Retina (tissue), 1 donor: Measurements from ENCODE around the gene NKTR.

Experiments
- DNase-seq: peaks from one replicate; pipeline ENCODE4 v3.0.0-alpha.2; 2016

The NKTR gene

DNA sequence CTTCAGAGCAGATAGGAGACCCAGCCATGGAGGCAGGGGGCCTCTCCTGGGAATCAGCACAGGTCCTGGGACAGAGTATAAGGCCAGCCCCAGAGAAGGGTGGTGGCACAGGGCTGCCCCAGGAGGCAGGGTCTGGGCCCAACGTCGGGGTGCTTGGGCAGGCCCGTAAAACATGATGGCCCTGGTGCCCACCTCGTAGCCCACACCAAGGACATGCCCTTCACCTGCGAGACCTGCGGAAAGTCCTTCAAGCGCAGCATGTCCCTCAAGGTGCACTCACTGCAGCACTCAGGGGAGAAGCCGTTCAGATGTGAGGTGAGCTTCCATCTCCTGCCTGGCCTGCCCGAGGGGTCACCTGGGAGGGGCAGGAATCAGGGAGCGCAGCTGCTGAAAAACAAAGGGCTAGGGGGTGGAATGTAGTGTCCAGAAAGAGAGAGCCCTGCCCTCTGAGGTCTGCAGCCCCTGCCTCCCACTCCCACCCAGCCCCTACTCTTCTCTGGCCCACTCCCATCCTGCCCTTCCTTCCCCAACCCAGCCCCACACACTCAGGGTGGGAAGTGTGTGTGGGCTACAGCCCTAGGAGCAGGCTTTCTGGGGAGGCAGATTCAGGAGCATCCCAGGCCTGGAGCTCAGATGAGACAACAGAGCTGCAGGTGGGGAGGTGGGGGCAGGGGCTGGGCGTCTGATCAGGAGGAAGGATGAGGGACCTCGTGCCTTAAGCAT, 62.5 kb downstream of the NKTR start:
- DNase-seq = no peak

DNA sequence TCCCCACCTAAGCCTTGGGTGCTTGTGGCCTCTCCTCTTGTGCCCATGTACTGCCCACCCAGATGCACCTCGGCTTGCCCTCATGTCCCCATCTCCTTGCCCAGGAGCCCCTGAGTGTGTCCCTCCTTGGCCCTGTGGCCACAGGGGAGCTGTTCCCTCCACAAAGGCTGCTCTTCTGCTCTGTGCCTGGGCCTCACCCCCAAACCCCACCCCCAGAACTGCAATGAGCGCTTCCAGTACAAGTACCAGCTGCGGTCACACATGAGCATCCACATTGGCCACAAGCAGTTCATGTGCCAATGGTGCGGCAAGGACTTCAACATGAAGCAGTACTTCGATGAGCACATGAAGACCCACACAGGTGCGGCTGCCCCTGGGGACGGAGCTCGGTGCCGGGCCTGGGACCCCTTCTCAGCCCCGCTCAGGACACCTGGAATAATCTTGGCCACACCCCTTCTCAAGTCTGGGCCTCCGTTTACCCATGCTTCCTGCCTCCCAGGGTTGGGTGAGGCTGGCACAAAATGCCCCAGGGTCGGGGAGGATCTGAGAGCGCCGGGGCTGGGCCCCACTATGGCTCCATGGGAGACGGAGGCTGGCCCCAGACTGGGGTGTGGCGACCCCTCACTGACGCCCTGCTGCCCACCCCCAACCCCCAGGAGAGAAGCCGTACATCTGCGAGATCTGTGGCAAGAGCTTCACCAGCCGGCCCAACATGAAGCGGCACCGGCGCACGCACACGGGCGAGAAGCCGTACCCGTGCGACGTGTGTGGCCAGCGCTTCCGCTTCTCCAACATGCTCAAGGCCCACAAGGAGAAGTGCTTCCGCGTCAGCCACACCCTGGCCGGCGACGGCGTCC, 63.3 kb downstream of the NKTR start:
- no peak for DNase-seq

DNA sequence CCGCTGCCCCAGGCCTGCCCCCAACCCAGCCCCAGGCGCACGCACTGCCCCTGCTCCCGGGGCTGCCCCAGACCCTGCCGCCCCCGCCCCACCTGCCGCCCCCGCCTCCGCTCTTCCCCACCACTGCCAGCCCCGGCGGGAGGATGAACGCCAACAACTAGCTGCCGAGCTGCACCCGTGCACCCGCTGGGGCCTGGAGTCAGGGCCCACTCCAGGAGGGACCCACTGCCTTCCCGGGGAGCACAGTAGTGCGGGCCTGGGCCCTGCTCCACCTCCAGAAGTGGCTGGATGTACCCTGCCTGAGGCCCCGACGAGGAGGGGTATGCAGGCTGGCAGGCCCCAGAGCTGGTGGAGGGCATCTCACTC, 63.9 kb downstream of the NKTR start:
- DNase-seq = no peak

DNA sequence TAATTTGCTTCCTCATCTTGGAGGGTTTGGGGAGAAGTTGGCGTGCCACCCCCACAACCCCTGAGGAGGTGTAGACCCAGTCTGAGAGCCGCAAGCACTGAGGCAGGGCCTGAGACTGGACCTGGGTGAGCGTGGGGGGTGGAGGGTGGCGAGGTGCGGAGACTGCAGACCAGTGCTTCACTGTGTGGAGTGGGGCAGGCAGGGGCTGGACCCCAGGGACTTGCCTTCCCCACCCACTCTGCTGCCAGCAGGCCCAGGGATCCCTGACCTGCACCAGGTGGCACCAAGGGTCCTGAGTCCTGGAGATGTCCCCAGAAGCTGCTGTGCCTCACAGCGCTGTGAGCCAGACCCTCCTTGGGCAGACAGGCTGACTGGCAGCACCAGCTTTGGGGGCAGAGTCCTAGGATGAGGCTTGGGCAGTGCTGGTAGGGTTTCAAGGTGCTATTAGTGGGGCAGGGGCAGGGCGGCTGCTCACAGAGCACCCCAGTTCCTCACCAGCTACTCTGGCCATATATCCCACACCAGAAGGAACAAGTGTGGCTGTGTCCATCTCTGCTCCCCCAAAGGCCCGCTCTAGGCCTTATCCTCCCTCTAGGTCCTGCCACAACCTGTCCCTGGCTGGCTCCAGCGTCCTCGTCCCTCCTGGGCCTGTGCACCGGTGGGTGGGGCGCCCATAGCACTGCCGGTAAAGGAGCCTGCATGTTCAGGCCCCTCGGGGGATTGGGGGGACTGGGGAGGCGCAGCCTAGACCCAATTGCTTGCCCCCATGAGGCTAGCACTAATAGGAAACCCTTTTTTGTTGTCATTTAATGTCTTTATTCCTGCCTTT, 64.8 kb downstream of the NKTR start:
- DNase-seq = no peak

DNA sequence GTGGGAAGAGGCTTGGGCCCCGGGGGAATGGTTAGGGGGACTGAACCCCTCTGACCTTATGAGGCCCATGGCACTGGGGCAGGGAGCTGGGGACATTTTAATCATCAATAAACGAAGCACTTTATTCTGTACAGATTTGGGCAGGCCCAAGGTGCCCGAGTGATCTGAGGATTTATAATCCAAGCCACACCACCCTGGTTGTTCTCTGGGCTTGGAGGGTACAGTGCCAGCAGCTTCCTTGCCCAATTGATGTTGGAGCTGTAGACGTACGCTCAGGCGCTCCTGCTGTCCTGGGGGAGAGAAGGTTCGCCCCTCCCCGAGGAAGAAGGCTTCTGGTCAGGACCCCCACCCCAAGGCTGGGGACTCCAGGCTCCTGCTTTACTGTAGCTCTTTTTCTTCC, 65.5 kb downstream of the NKTR start:
- DNase-seq = no peak

DNA sequence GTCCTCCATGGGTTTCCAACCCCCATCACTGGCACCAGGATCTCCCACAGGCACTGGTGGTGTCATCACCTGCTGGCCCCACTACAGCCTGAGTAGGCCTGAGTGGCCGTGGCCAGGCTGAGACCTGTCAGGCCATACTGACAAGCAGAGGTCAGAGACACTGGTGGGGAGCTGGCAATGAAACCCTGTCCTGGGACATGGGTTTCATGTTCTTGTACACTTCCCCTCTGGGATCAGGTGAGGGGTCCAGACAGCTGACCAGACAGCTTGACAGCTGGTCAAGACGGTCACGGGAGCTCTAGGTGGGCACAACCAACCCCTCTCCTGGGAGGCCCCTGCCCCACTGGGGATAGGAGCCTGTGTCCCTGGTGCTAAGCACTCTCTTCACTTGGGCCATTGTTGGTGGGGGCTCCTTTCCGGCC, 66.1 kb downstream of the NKTR start:
- no peak for DNase-seq

DNA sequence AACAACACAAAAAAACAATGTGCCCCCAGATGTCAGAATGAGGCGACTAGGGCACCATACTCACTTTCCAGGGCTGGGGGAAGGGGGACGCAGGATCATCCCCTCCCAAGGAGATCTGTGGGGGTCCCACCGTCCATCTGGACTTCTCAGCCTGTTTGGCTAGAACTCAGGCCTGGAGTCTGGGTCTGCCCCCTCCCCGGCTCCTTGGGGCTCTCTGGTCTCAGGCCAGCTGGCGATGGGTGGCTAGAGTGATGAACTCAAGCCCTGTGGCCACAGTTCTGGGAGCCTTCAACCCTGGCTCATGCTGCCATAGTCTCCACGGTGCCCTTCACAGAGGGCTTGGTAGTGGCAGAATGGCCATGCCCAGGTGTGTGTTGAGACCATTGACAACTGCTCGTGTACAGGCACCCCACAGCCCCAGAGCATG, 66.6 kb downstream of the NKTR start:
- DNase-seq = no peak

DNA sequence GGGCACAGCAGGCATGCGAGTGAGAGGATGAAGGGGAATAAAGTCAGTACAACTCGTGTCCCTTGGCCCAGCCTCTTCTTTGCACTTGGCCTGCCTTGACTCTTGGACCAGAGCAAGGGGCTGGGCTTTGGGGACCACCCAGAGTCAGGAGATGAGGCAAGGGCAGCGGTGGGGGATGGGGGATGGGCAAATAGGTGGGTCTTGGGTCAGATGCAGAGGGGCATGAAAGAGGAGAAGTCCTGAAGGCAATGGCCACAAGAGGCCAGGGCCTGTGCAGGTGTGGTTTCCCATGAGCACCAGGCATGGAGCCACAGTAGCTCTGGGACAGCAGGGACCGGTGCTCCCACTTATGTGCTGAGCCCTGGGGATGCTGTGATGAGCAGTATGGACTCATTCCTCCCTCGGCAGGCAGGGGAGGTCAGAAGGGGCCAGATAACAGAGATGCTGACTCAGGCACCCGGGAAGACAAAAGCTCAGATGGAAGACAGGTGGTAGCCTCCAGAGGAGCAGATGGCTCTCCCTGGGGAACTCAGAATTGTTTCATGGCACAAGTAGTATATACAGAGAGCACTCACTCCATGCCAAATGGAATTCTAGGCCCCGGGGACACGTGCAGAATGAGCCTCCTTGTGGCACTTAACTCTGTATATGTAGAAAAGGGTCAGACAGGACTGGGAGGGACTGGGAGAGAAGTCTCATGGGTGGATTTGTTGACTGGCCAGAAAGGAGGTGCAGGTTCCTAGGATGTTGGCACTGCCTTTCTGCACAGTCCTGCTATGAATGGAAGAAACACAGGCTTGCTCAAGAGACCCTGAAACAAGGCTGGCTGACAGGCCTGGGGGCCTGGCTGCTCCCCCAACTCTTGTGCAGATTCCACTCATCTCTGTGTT, 67.3 kb downstream of the NKTR start:
- no peak for DNase-seq

DNA sequence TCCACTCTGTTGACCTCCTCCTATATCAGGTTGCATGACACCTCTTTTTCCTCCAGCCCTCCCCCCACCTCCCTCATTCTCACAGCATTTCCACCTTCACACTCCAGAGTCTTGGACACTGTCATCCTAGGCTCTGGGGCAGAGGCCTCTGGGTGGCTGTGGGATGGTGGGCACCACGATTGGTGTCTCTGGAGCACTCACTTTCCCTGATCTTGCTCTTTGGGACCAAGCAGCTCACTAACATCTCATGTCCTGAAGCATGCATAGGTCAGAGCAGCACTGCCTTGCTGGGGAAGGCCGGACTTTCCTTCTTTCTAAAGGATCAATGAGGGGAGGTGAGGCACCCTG, 67.9 kb downstream of the NKTR start:
- no peak for DNase-seq

DNA sequence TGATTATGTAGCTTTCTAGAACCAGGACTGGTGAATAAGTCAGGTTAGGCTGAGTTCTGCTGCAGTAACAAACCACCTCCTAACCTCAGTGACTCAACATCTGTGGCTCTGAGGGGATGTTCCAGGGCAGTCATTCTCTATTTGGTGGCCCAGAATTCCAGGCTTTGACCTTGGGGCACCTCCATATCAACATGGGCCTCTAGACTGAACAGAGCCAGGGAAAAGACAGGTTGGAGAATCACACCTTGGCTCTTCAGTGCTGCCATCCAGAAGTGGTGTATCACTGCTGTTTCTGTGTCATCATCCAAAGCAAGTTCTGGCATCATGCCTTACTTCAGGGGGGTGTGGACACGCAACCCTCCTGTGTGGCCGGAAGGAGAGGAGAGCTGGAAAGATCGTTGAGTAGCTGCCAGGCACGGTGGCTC, 68.3 kb downstream of the NKTR start:
- DNase-seq = no peak

DNA sequence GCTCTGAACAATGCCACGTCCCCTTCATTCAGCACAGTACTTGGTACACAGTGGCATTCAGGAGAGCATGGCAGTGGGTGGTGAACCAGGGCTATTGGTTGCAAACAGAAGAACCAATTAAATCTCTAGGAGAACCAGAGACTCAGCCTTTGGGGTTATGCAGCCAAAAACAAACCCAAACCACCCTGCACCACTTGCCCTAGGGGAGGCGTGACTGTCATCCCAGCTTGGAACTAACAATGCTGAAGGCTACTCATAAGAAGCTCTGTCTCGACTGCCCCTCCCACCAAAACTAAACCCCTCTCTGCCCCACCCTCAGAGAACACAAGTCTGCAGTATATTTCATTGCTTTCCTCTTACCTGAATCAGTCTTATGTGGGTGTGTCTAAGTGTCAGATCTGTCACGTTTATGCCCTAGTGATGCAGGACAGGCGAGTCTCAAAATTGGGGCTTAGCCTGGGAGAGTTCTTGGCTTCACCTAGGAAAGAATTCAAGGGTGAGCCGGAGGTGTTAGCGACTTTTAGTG, 69.6 kb downstream of the NKTR start:
- DNase-seq = no peak

DNA sequence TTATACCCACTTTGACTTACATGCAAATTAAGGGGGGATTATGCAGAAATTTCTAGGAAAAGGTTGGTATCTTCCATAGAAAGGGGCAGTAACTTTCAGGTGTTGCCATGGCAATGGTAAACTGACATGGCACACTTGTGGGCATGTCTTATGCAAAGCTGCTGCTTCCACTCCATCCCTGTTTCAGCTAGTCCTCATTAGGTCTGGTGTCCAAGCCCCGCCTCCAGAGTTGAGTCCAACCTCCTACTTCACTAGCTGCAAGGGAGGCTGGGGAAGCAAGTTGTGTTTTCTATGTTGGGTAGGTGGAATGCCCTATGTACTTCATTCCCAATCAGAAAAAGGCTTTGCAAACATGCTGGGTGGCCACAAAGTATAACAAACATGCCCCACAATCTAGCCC, 70.2 kb downstream of the NKTR start:
- DNase-seq = no peak

DNA sequence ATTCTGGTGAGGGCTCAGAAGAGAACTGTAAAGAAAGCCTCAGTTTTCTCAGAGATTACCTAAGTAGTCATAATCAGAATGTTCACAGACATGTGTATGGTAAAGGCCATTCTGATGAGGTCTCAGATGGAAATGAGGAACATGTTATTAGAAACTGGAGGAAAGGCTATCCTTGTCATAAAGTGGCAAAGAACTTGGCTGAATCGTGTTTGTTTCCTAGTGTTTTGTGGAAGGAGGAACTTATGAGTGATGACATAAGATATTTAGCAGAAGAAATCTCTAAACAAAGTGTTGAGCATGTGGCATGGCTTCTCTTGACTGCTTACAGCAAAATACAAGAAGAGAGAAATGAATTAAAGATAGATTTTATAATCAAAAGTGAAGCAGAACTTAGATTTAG, 72.0 kb downstream of the NKTR start:
- no peak for DNase-seq

DNA sequence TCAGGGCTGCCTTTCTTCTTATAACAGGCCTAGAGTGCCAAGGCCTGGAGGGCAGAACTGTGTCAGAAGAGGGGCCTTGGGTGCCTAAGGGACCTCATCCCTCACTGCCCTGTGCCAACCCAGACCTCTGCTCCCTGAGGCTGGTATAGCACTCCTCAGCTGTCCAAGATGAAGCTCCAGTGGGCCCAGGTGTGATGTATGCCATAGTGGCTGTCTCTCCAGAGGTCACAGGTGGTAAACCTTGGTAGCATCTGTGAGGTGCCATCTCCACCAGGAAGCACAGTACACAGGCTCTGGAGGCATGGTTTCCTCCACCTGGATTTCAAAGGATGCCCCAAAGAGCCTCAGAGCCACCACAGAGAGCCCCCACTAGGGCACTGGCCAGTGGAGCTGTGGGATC, 72.6 kb downstream of the NKTR start:
- DNase-seq = no peak

DNA sequence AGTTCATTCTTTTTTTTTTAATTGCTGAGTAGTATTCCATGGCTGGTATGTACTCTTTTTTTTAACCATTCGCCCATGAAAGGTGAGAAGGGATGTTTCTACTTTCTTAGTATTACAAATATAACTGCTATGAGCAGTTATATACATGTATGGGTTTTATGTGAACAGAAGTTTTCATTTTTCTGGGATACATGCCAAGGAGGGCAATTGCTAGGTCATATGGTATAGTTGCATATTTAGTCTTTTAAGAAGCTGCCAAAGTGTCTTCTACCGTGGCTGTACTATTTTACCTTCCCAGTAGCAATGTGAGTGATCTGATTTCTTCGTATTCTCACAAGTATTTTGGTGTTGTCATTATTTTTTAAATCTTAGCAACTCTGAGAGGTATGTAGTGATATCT, 73.7 kb downstream of the NKTR start:
- DNase-seq = no peak

DNA sequence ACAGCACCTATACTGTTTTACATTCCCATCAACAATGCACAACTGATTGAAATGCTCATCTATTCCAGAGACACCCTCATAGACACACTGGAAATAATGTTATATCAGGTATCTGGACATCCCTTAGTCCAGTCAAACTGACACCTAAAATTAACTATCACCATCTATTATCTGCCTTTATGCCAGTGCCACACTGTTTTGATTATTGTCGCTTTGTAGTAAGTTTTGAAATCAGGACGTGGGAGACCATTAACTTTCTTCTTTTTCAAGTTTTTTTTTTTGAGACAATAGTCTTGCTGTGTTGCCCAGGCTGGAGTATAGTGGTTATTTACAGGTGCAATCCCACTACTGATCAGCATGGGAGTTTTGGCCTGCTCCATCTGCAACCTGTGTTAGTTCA, 75.4 kb downstream of the NKTR start:
- DNase-seq = no peak

DNA sequence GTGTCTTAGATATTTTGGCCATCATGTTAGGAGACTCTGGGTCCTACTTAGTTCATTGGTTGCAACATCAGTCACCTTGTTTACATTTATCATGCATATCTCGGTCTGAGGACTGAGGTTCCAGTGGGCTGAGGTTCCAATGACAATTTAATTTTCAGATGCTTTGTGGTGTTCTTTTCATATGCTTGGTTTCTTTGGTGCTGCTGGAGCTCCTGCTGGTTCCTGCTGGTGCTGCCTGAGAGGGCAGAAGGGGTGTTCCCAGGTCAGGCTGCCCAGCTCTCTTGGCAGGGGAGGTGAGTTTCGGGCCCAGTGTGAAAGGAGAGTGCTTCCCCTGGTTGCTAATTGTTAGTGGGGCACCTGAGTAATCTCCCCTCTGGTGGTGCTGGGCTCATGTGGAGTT, 78.0 kb downstream of the NKTR start:
- no peak for DNase-seq

DNA sequence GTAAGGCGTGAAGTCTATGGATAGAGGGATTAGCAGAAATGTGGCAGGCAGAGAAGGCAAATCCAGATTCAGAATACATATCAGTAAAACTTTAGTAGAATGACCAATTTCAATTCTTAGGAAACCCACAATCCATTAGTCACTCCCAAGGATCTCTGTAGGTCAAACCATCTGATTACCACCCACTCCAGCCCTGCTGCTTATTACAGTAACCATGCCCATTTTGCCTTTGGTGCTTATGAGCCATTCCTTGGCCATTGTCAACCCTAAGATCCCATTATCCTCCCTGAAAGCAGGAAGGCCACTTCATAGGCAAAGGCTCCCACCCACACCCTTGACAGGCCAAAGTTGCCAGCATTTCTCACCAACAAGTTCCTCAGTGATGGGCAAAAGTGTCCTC, 79.8 kb downstream of the NKTR start:
- no peak for DNase-seq

DNA sequence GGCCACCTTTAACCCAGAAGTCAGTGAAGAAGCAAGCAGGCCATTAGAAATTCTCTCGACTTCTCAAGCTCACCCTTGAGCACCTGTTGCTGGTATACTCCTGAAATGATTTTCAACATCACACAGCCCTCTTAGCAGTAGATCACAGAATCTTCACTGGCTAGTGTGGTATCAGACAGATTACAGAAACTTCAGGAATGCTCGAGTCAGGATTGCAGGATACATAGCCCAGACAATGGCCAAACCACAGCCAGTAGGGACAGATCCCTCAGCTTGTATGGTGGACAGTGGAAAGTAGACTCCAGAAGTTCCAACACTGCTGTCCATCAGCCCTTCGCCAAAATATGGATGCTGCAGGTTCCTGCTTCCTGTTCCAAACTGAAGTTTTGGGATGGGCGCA, 80.3 kb downstream of the NKTR start:
- DNase-seq = no peak

DNA sequence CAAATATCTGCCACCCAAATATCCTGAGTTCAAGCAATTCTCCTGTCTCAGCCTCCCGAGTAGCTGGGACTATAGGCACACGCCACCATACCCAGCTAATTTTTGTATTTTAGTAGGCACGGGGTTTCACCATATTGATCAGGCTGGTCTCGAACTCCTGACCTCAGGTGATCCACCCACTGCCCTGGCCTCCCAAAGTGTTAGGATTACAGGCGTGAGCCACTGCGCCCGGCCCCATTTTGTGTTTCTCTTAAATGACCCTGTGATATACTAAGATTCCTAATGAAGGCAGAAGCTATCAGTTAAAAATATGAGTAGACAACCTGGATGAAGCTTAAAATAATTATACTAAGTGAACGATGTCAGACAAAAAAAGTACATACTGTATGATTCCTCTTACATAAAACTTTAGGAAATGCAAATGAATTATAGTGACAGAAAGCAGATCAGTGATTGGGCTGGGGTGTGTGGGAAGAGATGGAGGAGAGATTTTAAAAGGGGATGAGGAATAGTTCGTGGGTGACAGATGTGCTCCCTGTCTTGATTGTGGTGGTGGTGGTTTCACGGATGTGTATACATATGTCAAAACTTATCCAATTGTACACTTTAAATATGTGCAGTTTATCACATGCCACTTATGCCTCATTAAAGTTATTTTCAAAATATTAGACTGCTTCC, 81.0 kb downstream of the NKTR start:
- DNase-seq = no peak

DNA sequence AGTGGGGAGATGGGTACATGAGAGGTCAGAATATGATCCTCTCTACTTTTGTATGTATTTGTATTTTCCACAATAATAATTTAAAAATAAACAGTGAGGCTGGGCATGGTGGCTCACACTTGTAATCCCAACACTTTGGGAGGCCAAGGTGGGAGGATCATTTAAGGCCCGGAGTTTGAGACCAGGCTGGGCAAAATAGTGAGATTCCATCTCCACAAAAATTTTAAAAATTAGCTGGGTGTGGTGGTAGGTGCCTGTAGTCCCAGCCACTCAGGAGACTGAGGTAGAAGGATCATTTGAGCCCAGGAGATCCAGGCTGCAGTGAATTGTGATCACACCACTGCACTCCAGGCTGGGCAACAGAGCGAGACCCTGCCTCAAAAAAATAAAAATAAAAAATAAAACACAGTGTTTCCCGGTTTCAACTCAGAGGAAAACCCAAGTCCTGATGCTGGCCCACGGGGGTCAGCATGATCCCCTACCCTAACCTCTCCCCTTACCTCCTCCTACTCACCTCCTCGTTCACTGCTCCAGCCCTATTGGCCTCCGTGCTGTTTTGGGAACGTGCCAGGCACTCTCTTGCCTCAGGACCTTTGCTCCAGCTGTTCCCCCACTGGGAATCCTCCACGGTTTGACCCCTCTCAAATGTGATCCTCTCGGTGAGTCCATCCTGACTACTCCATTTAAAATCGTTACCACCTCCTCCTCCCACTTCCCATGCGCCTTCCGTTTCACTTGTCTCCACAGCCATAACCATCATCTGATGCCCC, 82.0 kb downstream of the NKTR start:
- no peak for DNase-seq
